Glomerular visceral epithelial cell (primary cell): ENCODE measurements around the gene CCNY.
"Not testable (repeated sequence)": the region's sequence is repeated elsewhere in the genome, so short reads cannot be mapped to it uniquely, and the experiment has no call there.

Experiments
- DNase-seq: peaks from one replicate; pipeline ENCODE4 v3.0.0-alpha.2; 2016; ENCODE audit errors: extremely low spot score

CCNY gene

DNA sequence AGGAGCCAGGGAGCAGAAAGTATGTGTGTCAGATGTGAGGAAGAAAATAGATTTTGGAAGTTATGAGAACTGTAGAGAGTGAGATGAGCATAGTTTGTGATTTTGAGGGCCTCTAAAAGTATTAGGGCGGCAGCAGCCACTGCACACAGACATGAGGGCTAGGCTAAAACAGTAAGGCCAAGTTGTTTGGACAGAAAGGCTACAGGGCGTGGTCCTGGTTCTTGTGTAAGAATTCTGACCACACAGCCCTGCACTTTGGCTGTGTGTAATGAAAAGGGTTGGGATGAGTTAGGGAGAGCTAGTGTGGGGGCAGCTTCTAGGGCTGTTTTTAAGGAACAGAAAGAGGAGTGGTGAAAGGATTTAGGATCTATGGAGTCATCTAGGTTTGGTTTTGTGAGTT, 67.8 kb downstream of the CCNY start:
- not testable (repeated sequence) for DNase-seq

DNA sequence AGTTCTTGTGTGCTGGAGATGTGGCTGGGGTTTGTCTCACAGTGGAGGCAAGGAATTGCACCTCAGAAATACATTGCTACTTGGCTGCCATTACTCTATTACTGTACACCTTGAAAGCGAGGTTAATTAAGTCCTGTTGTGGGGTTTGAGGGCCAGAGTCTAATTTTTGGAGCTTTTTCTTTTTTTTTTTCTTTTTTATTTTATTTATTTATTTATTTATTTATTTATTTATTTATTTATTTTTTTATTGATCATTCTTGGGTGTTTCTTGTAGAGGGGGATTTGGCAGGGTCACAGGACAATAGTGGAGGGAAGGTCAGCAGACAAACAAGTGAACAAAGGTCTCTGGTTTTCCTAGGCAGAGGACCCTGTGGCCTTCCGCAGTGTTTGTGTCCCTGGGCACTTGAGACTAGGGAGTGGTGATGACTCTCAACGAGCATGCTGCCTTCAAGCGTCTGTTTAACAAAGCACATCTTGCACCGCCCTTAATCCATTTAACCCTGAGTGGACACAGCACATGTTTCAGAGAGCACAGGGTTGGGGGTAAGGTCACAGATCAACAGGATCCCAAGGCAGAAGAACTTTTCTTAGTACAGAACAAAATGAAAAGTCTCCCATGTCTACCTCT, 69.8 kb downstream of the CCNY start:
- not testable (repeated sequence) for DNase-seq

DNA sequence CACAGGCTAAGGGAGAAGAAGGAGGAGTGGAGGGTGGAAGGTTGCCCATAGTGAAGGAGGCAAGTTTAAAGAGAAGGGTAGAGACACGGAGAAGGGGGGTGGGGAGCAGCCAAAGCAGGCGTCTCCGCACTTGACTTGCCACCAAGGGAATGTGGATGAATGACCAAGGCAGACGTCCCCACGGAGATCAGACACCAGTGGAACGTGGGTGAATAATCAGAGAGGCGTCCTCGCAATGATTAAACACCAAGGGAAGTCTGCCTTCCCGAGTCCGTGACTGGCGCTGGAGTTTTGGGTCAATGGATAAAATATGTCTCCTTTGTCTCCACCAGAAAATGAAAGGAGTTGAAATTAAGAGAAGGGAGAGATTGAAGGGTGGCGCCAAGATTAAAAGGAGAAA, 71.4 kb downstream of the CCNY start:
- not testable (repeated sequence) for DNase-seq

DNA sequence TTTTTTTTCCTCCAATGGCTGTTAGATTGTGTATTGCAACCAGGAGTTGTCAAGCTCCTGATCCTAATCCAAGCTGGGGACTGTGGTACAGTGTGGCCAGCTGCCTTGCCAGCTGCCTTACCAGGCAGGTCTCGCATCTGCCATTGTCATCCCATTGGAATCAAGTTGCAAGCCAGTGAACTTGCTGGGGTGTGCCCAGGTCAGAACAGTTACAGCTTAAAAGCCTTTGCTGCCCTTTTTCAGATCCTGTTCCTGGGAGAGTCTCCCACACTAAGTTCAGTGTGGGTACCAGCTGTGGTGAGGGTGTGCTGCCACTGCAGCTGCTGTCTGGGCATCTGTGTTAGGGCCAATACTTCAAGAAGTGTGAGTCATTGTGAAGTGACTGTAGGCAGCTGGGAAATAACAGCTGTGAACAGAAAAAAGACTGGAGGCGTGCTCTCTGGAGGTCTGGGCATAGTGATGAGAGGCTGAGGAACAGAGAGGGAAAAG, 72.8 kb downstream of the CCNY start:
- peak; percentile 93 for DNase-seq

DNA sequence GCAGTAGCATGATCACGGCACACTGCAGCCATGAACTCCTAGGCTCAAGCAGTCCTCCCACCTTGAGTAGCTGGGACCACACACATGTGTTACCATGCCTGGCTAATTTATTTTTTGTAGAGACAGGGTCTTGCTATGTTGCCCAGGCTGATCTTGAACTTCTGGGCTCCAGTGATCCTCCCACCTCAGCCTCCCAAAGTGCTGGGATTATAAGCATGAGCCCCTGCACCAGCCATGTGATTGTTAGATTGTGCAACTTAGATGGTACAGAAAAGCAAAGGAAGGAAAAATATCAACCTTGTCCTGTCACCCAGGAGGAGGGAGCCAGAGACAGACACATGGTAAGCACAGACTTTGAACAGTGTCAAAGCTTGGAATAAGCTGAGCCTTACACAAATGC, 73.5 kb downstream of the CCNY start:
- no peak for DNase-seq

DNA sequence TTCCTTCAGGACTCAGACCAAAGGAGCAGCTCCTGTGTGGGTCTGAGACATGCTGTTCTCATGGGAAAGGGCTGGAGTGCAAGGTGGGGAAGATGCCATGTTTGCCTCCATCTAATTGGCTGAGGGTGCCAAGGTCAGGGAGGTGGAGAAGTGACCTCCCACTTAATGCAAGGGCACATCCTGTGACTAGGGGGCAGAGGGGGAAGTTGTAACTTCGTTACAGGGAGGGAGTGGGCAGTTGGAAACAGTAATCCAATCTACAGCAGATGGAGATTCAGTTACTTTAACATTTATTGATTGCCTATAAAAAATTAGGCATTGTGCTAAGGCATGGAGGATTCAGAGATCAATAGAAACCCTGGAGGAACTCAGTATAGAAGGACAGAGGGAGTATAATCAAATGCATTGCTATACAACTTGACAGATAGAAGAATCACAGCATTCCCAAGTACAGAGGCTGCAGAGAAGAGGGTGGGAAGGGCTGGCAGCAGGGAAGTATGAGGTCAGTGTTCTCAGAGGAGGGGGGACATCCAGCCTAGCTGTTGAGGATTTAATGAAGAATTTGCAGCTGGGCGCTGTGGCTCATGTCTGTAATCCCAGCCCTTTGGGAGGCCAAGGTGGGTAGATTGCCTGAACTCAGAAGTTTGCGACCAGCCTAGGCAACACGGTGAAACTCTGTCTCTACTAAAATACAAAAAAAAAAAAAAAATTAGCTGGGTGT, 75.9 kb downstream of the CCNY start:
- DNase-seq: peak; percentile 63

DNA sequence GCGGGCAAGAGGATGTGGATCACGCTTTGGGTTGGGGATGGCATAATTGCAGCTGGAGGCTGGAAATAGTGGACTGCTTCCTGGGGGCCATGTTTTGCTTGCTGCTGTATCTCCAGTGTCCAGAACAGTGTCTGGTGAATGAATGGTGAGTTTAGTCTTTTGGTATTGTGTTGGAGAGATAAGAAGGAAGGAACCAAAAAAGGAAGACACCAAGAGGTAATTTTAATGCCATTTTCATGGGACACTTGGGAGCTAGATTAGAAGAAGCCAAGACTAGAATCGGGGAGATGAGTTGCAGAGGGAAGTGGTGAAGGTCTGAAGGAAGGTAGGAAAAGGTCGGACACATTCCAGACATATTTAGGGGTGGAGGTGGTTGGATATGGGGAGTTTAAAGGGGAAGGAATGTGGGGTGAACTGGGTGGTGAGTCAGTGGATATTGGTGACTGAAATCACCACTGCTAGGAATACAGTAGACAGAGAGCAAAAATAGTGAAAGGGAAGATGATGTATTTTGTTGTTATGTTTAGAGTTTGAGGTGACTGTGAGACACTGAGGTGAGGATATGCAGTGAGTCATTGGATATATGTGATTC, 76.7 kb downstream of the CCNY start:
- DNase-seq: peak; percentile 91

DNA sequence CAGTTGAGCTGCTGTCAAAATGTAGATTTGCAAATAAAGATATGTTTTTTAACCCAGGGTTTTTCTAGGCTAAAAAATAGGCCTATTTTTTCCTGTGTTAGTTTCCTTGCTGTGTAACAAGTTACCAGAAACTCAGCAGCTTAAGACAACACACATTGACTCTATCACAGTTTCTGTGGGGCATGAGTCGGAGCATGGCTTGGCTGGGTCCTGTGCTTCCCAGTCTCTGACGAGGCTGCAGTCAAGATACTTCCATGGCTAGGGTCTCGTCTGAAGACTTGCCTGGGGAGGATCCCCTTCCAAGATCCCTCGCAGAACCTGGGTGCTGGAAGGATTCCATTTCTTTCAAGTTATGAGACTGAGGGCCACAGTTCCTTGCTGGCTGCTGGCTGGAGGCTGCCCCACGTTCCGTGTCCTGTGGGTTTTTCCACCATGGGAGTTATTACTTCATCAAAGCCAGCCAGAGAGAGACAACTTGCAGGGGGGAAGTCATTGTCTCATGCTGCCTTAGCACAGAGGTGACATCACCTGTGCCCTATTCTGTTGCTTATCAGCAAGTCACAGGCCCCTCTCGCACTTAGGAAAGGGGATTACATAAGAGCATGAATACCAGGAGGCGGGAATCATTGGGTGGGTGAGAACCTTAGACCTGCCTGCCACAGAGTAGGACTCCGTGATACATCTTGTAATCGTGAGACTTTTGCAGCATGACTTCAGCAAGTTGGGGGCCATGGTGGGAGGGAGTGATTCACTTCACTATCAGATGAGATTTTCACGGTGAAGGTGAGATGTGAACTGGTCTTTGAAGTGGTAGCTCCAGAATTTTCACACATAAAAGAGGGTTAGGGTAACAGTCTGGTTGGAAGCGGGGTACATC, 77.9 kb downstream of the CCNY start:
- peak; percentile 56 for DNase-seq

DNA sequence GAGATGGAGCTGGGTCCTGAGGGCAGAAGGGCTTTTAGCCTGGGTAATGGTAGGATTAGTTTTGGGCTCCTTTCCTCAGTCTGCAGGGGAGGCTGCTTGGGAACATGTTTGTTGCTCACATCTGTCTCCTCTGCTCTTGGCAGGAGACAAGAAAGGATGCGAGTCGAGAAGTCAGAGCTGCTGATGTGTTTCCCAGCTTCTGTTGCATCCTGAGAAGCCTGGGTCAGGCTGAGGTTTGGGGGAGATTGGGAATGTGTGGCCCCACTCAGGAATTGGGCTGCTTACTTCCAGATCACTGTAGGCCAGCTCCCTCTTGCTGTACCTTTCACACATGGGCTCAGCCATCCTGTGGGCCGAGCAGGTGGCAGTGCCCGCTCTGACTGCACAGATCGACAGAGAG, 79.2 kb downstream of the CCNY start:
- DNase-seq: no peak

DNA sequence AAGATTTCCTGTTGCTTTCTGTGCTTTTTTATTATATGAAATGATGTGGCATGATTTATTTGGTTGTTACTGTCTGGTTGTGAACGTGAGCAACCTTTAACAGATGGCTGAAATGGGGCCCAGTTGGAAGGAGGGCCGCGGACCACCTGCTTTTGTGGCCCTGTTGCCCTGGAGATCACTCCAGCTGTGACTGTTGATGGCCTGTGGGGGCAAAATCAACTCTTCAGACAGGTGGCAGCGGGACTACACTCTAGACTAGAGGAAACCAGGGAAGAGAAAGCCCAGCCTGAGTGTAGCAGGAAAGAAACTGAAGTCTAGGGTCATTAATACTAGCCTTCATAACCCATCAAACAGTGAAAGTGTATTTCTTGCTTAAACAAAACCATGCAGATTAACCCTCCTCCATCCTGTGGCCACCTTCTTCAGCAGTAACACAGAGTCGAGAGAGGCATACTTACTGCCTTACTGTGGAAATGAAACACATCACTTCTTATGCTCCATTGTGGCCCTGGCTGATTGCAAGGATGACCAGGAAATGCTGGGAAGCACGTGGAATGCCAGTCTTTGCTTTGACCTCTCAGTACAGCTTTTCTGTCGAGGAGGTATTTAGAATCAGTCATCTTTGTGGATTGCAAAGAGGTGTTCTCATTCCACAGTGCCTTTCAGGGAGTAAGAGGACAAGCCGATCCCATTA, 80.5 kb downstream of the CCNY start:
- DNase-seq: no peak

DNA sequence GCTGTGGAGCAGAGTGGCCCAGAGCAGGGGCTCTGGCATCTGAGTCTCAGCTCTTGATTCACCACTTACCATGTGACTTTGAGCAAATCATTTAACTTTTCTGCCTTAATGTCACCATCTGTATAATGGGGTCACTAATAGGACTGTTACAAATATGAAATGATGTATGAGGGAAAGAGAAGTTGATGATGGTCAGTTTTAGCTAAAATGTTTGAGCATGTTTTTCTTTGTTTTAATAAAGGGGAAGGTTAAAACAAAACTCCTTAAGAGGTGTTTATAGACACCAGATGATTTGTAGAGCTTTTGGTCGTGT, 81.0 kb downstream of the CCNY start:
- no peak for DNase-seq

DNA sequence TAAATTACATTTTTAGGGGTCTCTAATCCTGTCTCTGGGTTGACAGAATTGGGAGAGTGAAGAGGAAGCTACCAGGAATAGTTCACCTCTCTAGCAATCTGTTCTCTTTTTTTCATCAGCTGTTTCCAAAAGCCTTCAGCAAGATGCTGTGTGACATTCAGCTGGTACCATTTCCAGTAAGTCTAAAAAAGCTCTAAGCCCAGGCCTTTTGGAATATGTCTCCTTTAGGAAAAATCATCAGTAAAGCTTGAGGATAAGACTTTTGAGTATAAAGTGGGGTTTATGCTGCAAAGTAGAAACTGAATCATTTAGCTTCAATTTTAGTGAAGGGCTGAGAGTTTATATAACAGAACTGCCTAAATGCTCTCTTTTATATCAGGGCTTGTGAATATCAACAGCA, 81.5 kb downstream of the CCNY start:
- DNase-seq: no peak

DNA sequence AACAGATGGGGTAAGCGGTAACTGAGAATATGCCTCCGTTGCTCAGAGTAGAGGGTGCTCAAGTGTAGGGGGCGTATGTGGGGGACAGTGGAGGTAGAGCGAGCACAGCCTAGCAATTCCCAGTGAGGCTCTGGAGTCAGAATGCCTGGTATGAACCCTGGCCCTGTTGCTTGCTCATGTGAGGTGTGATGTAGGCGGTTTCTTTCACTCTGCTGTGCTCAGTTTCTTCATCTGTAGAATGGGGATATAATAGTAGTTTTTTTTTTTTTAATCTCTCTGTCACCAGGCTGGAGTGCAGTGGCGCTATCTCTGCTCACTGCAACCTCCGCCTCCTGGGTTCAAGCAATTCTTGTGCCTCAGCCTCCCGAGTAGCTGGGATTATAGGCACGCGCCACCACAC, 82.3 kb downstream of the CCNY start:
- not testable (repeated sequence) for DNase-seq

DNA sequence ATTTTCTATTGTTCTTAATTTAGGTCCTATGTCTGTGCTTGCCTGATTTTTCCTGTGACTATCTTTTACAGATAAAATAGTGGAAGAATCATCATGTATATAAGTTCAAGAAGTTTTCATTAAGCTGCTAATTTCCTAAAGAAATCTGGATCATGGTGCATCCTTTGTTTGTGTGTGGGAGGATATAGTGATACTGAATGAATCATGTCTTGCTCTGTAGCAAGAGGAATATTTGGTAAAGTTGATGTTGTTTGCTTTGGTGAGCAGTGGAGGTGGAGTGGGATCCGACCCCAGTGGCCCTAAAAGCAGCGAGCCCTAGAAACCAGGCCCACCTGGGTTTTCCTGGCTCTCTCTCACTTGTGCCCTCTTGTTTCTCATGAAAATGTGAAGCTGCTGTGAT, 83.7 kb downstream of the CCNY start:
- DNase-seq: no peak

DNA sequence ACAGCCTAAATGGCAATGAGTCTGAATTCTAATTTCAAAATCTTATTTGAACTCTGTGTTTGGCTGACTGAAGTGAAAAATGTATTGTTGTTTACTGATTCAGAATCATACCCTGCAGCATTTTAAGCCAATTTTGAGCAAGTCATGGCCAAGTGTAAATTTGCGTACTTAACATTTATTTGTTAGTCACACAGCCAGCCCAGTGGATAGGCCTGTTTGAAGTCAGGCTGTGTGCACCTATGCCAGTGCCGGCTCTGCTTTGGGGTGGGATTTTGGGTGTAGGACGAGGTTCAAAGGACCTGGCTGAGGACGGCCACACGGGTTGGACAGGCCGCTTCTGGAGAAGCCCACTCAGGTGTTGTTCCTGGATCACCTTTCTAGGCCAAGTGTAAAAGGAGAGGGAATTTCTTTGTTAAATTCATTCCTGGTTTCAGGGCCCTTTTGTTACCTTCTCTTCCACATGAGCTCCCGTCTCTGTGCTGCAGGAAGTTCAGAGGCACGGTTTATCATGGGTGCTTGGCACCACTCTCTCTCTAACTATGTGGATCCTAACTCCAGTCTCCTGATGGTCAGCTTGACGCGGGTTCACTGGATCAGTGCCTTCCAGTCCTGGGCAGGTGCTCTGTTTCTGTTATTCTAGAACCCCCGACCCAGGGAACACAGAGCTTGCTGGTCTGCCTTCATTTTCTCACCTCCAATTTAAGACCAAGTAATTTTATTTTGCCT, 84.7 kb downstream of the CCNY start:
- no peak for DNase-seq

DNA sequence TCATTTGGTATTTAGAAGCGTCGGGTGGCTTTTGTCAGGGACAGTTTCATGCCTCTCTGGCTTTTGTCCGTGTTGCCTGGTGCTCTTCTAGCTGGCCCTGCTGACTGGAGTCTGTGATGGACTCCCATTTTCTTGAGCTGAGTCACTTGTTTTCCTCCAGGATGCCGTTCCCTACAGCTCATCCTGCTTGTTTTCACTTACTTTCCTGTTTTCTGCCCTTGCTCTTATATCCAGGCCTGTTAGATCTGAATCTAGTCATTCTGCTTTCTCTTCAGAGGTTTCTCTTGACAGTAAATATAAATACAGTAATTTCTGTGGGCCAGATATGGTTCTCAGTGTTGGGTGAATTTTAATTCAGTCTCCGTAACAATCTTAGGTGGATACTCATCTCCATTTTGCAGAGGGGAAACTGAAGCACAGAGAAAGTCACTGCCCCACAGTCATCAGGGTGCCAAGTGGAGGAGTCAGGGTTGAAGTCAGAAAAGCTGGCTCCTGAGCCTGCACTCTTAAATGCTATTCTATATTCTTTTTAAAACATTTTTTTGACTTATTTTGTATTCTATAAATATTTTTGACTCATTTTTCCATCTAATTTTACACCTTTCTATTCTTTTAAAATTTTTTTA, 85.4 kb downstream of the CCNY start:
- peak; percentile 80 for DNase-seq

DNA sequence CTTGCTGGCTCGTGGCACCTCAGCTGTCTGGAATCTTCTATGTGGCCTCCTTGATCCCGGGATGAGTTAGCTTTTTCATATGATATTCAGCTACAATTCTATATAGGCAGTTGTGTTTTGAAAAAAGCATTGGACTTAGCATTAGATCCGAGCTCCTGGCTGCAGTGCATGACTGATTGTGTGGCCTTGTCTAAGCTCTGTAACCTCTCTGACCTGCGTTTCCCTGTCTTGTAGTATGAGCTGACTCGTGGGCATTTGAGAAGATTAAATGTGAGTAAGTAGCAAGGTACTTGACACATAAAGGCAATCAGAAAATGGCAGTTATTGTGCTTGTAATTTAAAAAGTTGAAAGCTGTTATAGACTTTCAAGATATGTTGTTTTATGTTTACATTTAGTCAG, 85.9 kb downstream of the CCNY start:
- DNase-seq: peak; percentile 71

DNA sequence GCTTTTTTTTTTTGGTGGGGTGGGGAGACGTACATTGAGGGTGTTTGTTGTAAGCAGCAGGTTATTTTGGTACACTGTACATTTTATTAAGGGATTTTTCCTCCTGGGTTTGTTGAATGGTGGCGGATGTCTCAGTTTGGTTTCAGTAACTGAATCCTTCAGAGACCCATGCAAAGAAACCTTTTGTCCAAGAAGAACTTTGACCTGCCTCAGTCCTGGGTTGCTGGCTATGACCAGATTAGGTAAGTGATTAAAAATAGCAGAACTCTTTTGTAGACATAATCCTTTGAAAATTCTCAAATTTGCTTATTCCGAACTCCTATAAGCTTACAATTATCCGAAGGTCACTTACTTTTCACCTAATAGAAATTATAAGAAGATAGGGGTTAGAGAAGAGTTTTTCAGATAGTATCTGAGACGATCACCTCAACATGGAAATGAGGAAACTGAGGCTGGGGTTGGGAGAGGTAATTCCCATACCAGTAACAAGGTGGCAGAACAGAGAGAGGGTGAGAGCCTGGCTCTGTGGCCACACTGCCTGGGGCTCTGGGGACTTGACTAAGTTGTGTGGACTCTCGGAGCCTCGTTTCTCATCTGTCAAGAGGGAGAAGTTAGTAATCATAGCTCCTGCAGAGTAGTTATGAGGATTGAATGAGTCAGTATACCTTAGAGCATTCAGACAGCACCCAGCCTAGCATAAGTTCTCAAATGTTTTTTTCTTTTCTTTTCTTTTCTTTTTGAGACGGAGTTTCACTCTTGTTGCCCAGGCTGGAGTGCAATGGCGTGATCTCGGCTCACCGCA, 87.4 kb downstream of the CCNY start:
- DNase-seq: peak; percentile 44

DNA sequence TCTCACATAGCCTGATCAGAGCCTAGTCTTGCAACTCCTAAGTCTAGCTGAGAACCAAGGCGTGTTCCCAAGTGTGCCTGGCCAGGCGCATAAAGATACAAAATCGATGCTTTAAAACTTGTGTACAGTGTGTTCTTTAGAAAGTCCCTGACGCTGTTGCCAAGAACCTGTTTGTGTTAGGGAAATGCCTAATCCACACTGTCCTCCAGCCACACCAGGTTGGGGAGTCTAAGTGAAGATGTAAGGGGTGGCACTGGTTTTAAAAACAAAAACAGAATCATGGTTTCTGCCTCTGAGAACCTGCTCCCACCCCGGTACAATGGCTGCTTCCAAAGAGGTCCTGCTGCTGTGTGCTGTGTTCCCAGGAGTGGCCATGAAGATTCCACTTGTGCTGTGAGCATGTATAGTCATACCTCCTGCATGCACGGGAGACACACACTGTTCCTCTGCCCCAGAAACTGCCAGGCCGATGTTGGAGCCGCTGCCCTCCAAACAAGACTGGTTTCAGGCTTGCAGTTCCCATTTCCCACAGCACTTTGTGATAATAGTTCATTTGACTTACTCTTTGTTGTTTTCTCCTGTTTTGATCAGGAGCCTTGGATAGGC, 88.5 kb downstream of the CCNY start:
- DNase-seq: no peak
